ENCODE data around the gene PCK2. TPM values are rescaled to one million over a fixed set of nuclear protein-coding genes. Genes with fewer than 3 reads are reported as not detected.

PCK2 gene
- total and polyA plus RNA-seq, 12 donors = 0.75 to 7.3 (median 2.6) TPM

- DNase-seq (no peak), ATAC-seq (no peak)
- WGBS, 2 donors = 84 to 91% methylated on average over 6 of the region's 6 CpGs
- Histone ChIP-seq H3K27me3 (peaks cover 0 to 20% (median 0%) of the 10 kb centered on the region in 7 donors), H3K9me3 (no peaks in the 10 kb centered on the region), H3K27ac (no peak overlapping the region), H3K4me3 (no peak overlapping the region), H3K36me3 (no peaks in the 10 kb centered on the region), H3K4me1 (peaks cover 5 to 21% (median 13%) of the 10 kb centered on the region in 9 donors)
- intact Hi-C loops (cut with DNase I) = no loop called here
- no peak for TF ChIP-seq CTCF (IDR thresholded peaks at IDR 0.05)
Observed at GRCh38 chr14:24054324-24054641, 39.8 kb upstream of the PCK2 start.

GRCh38 chr14:24054646-24055045 lies 39.5 kb upstream of the PCK2 start:
- ATAC-seq (no peak), DNase-seq (no peak)
- Histone ChIP-seq H3K27ac (no peak overlapping the region), H3K4me1 (peaks cover 5 to 21% (median 13%) of the 10 kb centered on the region in 9 donors), H3K4me3 (no peak overlapping the region), H3K9me3 (no peaks in the 10 kb centered on the region), H3K27me3 (peaks cover 0 to 20% (median 0%) of the 10 kb centered on the region in 7 donors), H3K36me3 (no peaks in the 10 kb centered on the region)
- WGBS, 2 donors = 89 to 94% methylated on average over 9 of the region's 9 CpGs
- intact Hi-C loops (cut with DNase I) = loop anchor here in 5 of 10 donors (5.0 kb wide), 3 partner anchors 38 to 53 kb away; partner anchors contain the start of gene PCK2 (in 3 of the 5)
- no peak for TF ChIP-seq CTCF (IDR thresholded peaks at IDR 0.05)

- no peak for DNase-seq
- 80 to 84% methylated on average over 10 of the region's 10 CpGs for WGBS, 2 donors
- no peak overlapping the region for H3K4me3 ChIP-seq
- no peak for ATAC-seq
- intact Hi-C loops (cut with DNase I) = loop anchor here in 5 of 10 donors (5.0 kb wide), 3 partner anchors 36 to 51 kb away; partner anchors contain the start of gene PCK2 (in 3 of the 5)
- H3K4me1 ChIP-seq = peaks cover 5 to 19% (median 13%) of the 10 kb centered on the region in 9 donors
- no peaks in the 10 kb centered on the region for H3K9me3 ChIP-seq
- H3K27me3 ChIP-seq = peaks cover 0 to 20% (median 0%) of the 10 kb centered on the region in 7 donors
- no peak for TF ChIP-seq CTCF (IDR thresholded peaks at IDR 0.05)
- no peak overlapping the region for H3K27ac ChIP-seq
- no peaks in the 10 kb centered on the region for H3K36me3 ChIP-seq
Observed at GRCh38 chr14:24055971-24056799, 37.9 kb upstream of the PCK2 start.

GRCh38 chr14:24056800-24057184 lies 37.3 kb upstream of the PCK2 start:
- H3K9me3 ChIP-seq = no peaks in the 10 kb centered on the region
- H3K4me3 ChIP-seq = no peak overlapping the region
- DNase-seq (no peak), ATAC-seq (no peak)
- WGBS, 2 donors = 63 to 67% methylated on average over 8 of the region's 8 CpGs
- no peaks in the 10 kb centered on the region for H3K36me3 ChIP-seq
- no peak for TF ChIP-seq CTCF (IDR thresholded peaks at IDR 0.05)
- intact Hi-C loops (cut with DNase I) = loop anchor here in 5 of 10 donors (5.0 kb wide), 3 partner anchors 36 to 51 kb away; partner anchors contain the start of gene PCK2 (in 3 of the 5)
- no peak overlapping the region for H3K27ac ChIP-seq
- peaks cover 0 to 15% (median 0%) of the 10 kb centered on the region in 7 donors for H3K27me3 ChIP-seq
- H3K4me1 ChIP-seq = peaks cover 5 to 14% (median 9%) of the 10 kb centered on the region in 9 donors
